ENCODE results near the gene C3orf38.

Gene C3orf38

DNA sequence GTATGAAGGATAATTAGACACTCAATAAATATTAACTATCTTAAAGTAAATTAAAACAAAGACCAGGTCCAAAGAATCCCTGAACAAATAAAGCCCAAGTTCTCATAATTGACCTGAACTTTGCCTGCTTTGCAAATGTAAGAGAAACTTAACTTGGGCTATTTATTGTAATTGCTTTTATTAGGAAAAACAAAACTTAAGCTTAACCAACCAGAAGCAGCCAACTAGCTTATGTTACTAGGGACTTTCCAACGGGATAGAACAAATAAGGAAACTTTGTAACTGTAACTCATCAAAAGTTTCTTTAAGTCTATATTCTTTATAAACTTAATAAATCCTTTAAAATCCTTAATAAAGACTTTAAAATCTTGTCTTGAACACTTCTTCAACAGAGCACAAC is 48.4 kb downstream of the C3orf38 start:
- no peaks in the 10 kb centered on the region for H3K4me1 ChIP-seq (ENCODE audit: low read length)
- H2AFZ ChIP-seq (ENCODE audit: low read length) = no peak overlapping the region
- TF ChIP-seq CTCF (IDR thresholded peaks at IDR 0.05; ENCODE audit: low read length) = no peak
- no peak for TF ChIP-seq EZH2phosphoT487 (IDR thresholded peaks at IDR 0.05; ENCODE audit: low read length)
- no peak for TF ChIP-seq EZH2 (optimal IDR thresholded peaks at IDR 0.05; ENCODE audit: low read depth, low read length)
- no peaks in the 10 kb centered on the region for H3K36me3 ChIP-seq (replicated peaks; ENCODE audit: insufficient read depth, low read length)
- DNase-seq = no peak
- H3K4me3 ChIP-seq (ENCODE audit: low read length) = no peak overlapping the region
- H3K9ac ChIP-seq (ENCODE audit: low read length) = no peak overlapping the region
- no peaks in the 10 kb centered on the region for H3K9me2 ChIP-seq (replicated peaks; ENCODE audit: insufficient read depth, low read length)
- H3F3A ChIP-seq (ENCODE audit: insufficient read depth, low read length) = no peaks in the 10 kb centered on the region
- no peaks in the 10 kb centered on the region for H3K79me2 ChIP-seq (ENCODE audit: low read length)
- H3K27me3 ChIP-seq (replicated peaks; ENCODE audit: insufficient read depth, low read length) = no peaks in the 10 kb centered on the region
- H3K4me2 ChIP-seq (ENCODE audit: low read depth, low read length) = peak overlapping the region; percentile 19; the same call in 1 of the 2 replicates
- no peaks in the 10 kb centered on the region for H3K9me3 ChIP-seq (replicated peaks; ENCODE audit: insufficient read depth, low read length)
- no peak overlapping the region for H3K27ac ChIP-seq (ENCODE audit: low read length)
- H4K20me1 ChIP-seq (ENCODE audit: insufficient read depth, low read length) = no peaks in the 10 kb centered on the region

DNA sequence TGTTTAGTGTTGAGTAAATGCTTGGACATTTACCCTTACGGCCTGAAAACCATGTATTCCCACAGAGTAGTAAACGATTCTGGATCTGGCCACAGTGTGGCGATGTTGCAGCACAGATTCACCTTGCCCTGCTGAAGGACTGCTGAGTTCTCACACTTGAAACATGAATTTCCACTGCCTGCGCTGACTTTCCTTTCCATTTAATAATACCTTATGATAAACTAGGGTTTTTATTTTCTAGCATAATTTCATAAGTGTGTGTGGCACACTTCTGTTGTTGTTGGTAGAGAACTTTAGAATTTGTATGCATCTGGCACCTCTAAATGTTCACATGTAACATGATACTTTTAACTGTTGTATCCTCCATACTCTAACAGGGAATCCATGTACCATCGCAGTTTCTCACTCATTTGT is 53.9 kb downstream of the C3orf38 start:
- no peak overlapping the region for H3K9ac ChIP-seq (ENCODE audit: low read length)
- H3K27me3 ChIP-seq (replicated peaks; ENCODE audit: insufficient read depth, low read length) = no peaks in the 10 kb centered on the region
- no peak overlapping the region for H3K27ac ChIP-seq (ENCODE audit: low read length)
- H3K36me3 ChIP-seq (replicated peaks; ENCODE audit: insufficient read depth, low read length) = no peaks in the 10 kb centered on the region
- peak; percentile 70 for DNase-seq
- no peaks in the 10 kb centered on the region for H3K9me2 ChIP-seq (replicated peaks; ENCODE audit: insufficient read depth, low read length)
- no peaks in the 10 kb centered on the region for H3K4me1 ChIP-seq (ENCODE audit: low read length)
- H3K9me3 ChIP-seq (replicated peaks; ENCODE audit: insufficient read depth, low read length) = no peaks in the 10 kb centered on the region
- no peaks in the 10 kb centered on the region for H3F3A ChIP-seq (ENCODE audit: insufficient read depth, low read length)
- H3K79me2 ChIP-seq (ENCODE audit: low read length) = no peaks in the 10 kb centered on the region
- H3K4me2 ChIP-seq (ENCODE audit: low read depth, low read length) = no peak overlapping the region
- no peak for TF ChIP-seq EZH2phosphoT487 (IDR thresholded peaks at IDR 0.05; ENCODE audit: low read length)
- no peak for TF ChIP-seq EZH2 (optimal IDR thresholded peaks at IDR 0.05; ENCODE audit: low read depth, low read length)
- TF ChIP-seq CTCF (IDR thresholded peaks at IDR 0.05; ENCODE audit: low read length) = peak; percentile 89
- no peak overlapping the region for H2AFZ ChIP-seq (ENCODE audit: low read length)
- H4K20me1 ChIP-seq (ENCODE audit: insufficient read depth, low read length) = no peaks in the 10 kb centered on the region
- H3K4me3 ChIP-seq (ENCODE audit: low read length) = no peak overlapping the region

All from MM.1S (cell line).